Activated CD8-positive, alpha-beta memory T cell treated with anti-CD3 and anti-CD28 coated beads for 48 hours (primary cell): ENCODE measurements around the gene HADH.

Experiments
- DNase-seq, 3 experiments: peaks; one replicate each; pipeline ENCODE4 v3.0.0-alpha.2; 2020; ENCODE audit warnings: low read depth in 2 of 3, low spot score in 2 of 3

Gene HADH

GRCh38 chr4:108055787-108056186 is 66.1 kb downstream of the HADH start:
- DNase-seq = no peak

- no peak for DNase-seq
Observed at GRCh38 chr4:108056418-108056817, 66.7 kb downstream of the HADH start.

DNA sequence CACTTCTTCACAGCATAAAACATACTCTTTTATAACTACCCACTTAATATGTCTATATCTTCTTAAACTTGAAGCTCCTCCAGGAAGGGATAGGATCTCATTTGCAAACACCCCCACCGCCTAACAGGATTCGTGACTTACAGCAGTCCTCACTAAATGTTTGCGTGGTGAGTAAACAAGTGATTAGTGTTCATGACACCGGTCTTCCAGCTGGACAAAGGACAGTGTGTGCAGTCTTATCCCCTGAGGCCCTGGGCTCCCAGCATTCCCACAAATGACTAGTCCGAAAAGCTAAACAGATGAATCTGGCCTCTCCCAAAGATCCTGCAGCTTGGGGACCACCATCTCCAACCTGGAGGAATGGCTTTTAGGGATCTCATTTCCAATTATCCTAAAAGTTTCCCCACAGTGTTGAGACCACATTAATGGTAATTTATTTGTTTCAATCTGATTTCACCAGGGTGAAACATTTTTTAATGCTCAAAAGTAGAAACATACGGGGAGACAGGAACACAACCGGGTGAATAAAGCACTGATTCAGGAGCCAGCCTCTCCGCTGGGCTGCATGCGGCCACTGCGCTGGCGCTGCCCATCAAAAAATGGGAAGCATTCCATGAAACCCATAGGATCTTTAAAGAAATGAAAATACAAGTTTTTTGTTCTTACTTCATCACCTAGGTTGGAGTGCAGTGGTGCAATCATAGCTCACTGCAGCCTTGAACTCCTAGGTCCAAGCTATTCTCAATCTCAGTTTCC is 69.2 kb downstream of the HADH start:
- DNase-seq = no peak

GRCh38 chr4:108060164-108060563 is 70.5 kb downstream of the HADH start:
- DNase-seq = no peak

GRCh38 chr4:108060686-108061321 is 71.1 kb downstream of the HADH start:
- DNase-seq = no peak

DNA sequence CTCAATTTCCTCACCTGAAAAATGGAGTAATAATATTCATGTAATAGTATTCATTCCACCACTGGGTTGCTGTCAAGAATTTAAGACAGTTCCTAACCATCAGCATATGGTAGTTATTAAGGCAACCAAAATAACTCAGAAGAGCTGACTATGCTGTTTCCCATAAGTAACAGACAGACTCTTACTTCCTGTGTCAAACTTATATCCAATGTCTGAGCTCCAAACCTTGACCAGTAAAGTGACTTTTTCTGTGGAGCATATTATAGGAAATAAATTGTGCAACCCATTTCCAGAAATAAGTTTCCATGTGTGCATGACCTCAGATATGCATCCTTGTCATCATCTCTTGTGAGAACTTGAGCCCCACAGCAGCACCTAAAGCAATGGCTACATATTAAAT is 78.8 kb downstream of the HADH start:
- DNase-seq = no peak

DNA sequence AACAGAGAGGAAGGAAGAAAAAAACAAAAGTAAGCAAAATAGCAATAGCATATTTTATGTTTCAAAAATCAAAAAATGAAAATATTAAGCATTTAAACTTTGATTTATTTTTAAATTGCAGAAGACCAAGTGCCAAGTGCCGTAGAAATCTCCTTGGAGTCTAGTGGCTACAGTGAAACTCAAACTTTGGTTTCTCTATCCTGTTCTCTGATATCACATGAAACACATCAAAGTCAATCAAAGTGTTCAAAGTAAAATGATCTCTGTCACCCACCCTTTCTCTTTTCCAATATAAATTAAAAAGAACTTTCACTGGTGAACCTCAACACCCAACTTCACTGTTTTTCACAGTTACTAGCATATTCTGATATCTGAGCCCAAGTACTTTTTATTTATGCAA is 81.1 kb downstream of the HADH start:
- no peak for DNase-seq

GRCh38 chr4:108072300-108072699 is 82.6 kb downstream of the HADH start:
- no peak for DNase-seq

GRCh38 chr4:108078024-108078733 is 88.5 kb downstream of the HADH start:
- DNase-seq = no peak

- no peak for DNase-seq
Observed at GRCh38 chr4:108080747-108081146, 91.1 kb downstream of the HADH start.

GRCh38 chr4:108081256-108081655 is 91.6 kb downstream of the HADH start:
- no peak for DNase-seq
